Neuronal stem cell (in vitro differentiated cells): Measurements from ENCODE around the gene COLEC12.

Source experiments
- DNase-seq: peaks from one replicate; pipeline ENCODE4 v3.0.0-alpha.2; 2013; ENCODE audit warnings: low spot score
- H2AFZ ChIP-seq: one replicate; pipeline ENCODE4 v1.6.1; 2013; ENCODE audit warnings: mild to moderate bottlenecking, low read length, inconsistent platforms
- H2AK5ac ChIP-seq: 2 replicates; pipeline ENCODE4 v1.6.1; 2013; ENCODE audit warnings: low read depth, mild to moderate bottlenecking, inconsistent platforms, low read length, moderate library complexity, mixed read lengths
- H2BK120ac ChIP-seq: 2 replicates; pipeline ENCODE4 v1.6.1; 2013; ENCODE audit warnings: low read depth, mild to moderate bottlenecking, inconsistent platforms, low read length, moderate library complexity, mixed read lengths
- H2BK12ac ChIP-seq: one replicate; pipeline ENCODE4 v1.6.1; 2013; ENCODE audit warnings: low read length, inconsistent platforms
- H2BK15ac ChIP-seq: 2 replicates; pipeline ENCODE4 v1.6.1; 2013; ENCODE audit warnings: mild to moderate bottlenecking, low read length, inconsistent platforms, mixed read lengths
- H2BK5ac ChIP-seq: one replicate; pipeline ENCODE4 v1.6.1; 2013; ENCODE audit warnings: inconsistent platforms, mild to moderate bottlenecking, low read length, moderate library complexity
- H3K14ac ChIP-seq: one replicate; pipeline ENCODE4 v1.6.1; 2013; ENCODE audit warnings: low read length, inconsistent platforms
- H3K18ac ChIP-seq: 2 replicates; pipeline ENCODE4 v1.6.1; 2013; ENCODE audit warnings: low read length, inconsistent platforms
- H3K23ac ChIP-seq: 2 replicates; pipeline ENCODE4 v1.6.1; 2013; ENCODE audit warnings: low read depth, mild to moderate bottlenecking, mixed read lengths, low read length, inconsistent platforms; ENCODE audit not compliant: poor library complexity
- H3K27ac ChIP-seq: replicated peaks from 3 replicates; pipeline ENCODE4 v1.5.1; 2013; ENCODE audit warnings: low read length, inconsistent platforms
- H3K27me3 ChIP-seq, 3 experiments: 2 replicates each; pipeline ENCODE4 v1.6.1; 2013; ENCODE audit warnings: low read length in 3 of 3, mild to moderate bottlenecking in 2 of 3, inconsistent platforms in 1 of 3, low read depth in 1 of 3, mixed read lengths in 1 of 3, moderate library complexity in 1 of 3; ENCODE audit not compliant: control insufficient read depth in 3 of 3, insufficient read depth in 3 of 3
- H3K36me3 ChIP-seq, 2 donors: replicated peaks in 1 of 2; 2 replicates each; pipeline ENCODE4 v1.6.1; 2013; ENCODE audit warnings: low read length in 2 of 2; ENCODE audit not compliant: control insufficient read depth in 2 of 2, insufficient read depth in 2 of 2
- H3K4ac ChIP-seq: 2 replicates; pipeline ENCODE4 v1.6.1; 2013; ENCODE audit warnings: inconsistent platforms, mild to moderate bottlenecking, low read length, moderate library complexity
- H3K4me1 ChIP-seq, 2 donors: 1 replicate in 1 of 2; 2 replicates in 1 of 2; pipeline ENCODE4 v1.6.1; 2013; ENCODE audit warnings: low read length in 2 of 2, low read depth in 1 of 2; ENCODE audit not compliant: control insufficient read depth in 2 of 2, insufficient read depth in 1 of 2
- H3K4me2 ChIP-seq: one replicate; pipeline ENCODE4 v1.6.1; 2013; ENCODE audit warnings: mild to moderate bottlenecking, low read length, inconsistent platforms; ENCODE audit not compliant: insufficient read depth, poor library complexity, severe bottlenecking
- H3K4me3 ChIP-seq, 2 donors: 2 replicates each; pipeline ENCODE4 v1.5.1; 2013; ENCODE audit warnings: low read length in 2 of 2, mild to moderate bottlenecking in 2 of 2, inconsistent platforms in 1 of 2, moderate library complexity in 1 of 2
- H3K79me1 ChIP-seq: one replicate; pipeline ENCODE4 v1.6.1; 2013; ENCODE audit warnings: low read depth, mild to moderate bottlenecking, inconsistent platforms, low read length, moderate library complexity
- H3K9ac ChIP-seq: one replicate; pipeline ENCODE4 v1.6.1; 2013; ENCODE audit warnings: mild to moderate bottlenecking, low read depth, low read length, inconsistent platforms; ENCODE audit not compliant: poor library complexity
- H3K9me3 ChIP-seq, 2 donors: replicated peaks in 1 of 2; 2 replicates each; pipeline versions ENCODE3 to v1.6.1; 2013; ENCODE audit warnings: low read length in 2 of 2, mild to moderate bottlenecking in 2 of 2, inconsistent platforms in 1 of 2, low read depth in 1 of 2, mixed read lengths in 1 of 2, moderate library complexity in 1 of 2; ENCODE audit not compliant: control insufficient read depth in 2 of 2, insufficient read depth in 1 of 2
- H4K8ac ChIP-seq: one replicate; pipeline ENCODE4 v1.6.1; 2013; ENCODE audit warnings: low read depth, mild to moderate bottlenecking, inconsistent platforms, low read length, moderate library complexity
- H4K91ac ChIP-seq: one replicate; pipeline ENCODE4 v1.6.1; 2013; ENCODE audit warnings: low read length, low read depth, mild to moderate bottlenecking, inconsistent platforms; ENCODE audit not compliant: poor library complexity
- WGBS, 2 donors: extraction: QIAGEN DNeasy Blood & Tissue Kit; methylation state at CpG; one replicate each; pipeline ENCODE4 v1.1.7; 2013; ENCODE audit warnings: missing lambda C conversion rate in 2 of 2, mixed read lengths in 1 of 2; ENCODE audit not compliant: insufficient read length in 2 of 2, insufficient replicate concordance in 1 of 2; ENCODE audit errors: extremely low coverage in 2 of 2; 5-methylcytosine and 5-hydroxymethylcytosine counted together

The COLEC12 gene

GRCh38 chr18:518081-518480 lies 17.6 kb upstream of the COLEC12 start:
- no peak overlapping the region for H3K9ac ChIP-seq
- H3K27me3 ChIP-seq, result no peaks in the 10 kb centered on the region
- no CpG with 5 or more reads among the region's 3 CpGs for WGBS, 2 donors
- no peak overlapping the region for H3K27ac ChIP-seq
- no peak overlapping the region for H2BK120ac ChIP-seq
- H3K4me1 ChIP-seq, result peaks cover 0 to 2% of the 10 kb centered on the region in 2 donors
- H3K79me1 ChIP-seq, result no peaks in the 10 kb centered on the region
- H4K8ac ChIP-seq, result no peak overlapping the region
- no peak overlapping the region for H3K4ac ChIP-seq
- no peak for DNase-seq
- H3K4me3 ChIP-seq, result no peak overlapping the region
- H3K4me2 ChIP-seq, result no peak overlapping the region
- H3K18ac ChIP-seq, result no peak overlapping the region
- H3K9me3 ChIP-seq, result peaks cover 0 to 2% of the 10 kb centered on the region in 2 donors
- no peaks in the 10 kb centered on the region for H3K36me3 ChIP-seq
- H2BK15ac ChIP-seq, result no peak overlapping the region
- H3K14ac ChIP-seq, result no peak overlapping the region
- H2BK12ac ChIP-seq, result no peak overlapping the region
- no peak overlapping the region for H4K91ac ChIP-seq
- H3K23ac ChIP-seq, result no peak overlapping the region
- H2BK5ac ChIP-seq, result no peak overlapping the region
- H2AK5ac ChIP-seq, result no peak overlapping the region
- no peak overlapping the region for H2AFZ ChIP-seq

GRCh38 chr18:515838-516237 lies 15.3 kb upstream of the COLEC12 start:
- no peak overlapping the region for H3K23ac ChIP-seq
- no peak overlapping the region for H3K4me2 ChIP-seq
- no peak overlapping the region for H2BK120ac ChIP-seq
- no peaks in the 10 kb centered on the region for H3K79me1 ChIP-seq
- no peak overlapping the region for H3K18ac ChIP-seq
- no CpG with 5 or more reads among the region's 4 CpGs for WGBS, 2 donors
- no peaks in the 10 kb centered on the region for H3K36me3 ChIP-seq
- no peak overlapping the region for H3K4me3 ChIP-seq
- H3K4ac ChIP-seq, result no peak overlapping the region
- H4K91ac ChIP-seq, result no peak overlapping the region
- DNase-seq, result no peak
- H2BK12ac ChIP-seq, result no peak overlapping the region
- H3K4me1 ChIP-seq, result peaks cover 0 to 2% of the 10 kb centered on the region in 2 donors
- H2BK15ac ChIP-seq, result no peak overlapping the region
- H3K9ac ChIP-seq, result no peak overlapping the region
- H2AFZ ChIP-seq, result no peak overlapping the region
- no peak overlapping the region for H3K14ac ChIP-seq
- H3K9me3 ChIP-seq, result peaks cover 0 to 2% of the 10 kb centered on the region in 2 donors
- H4K8ac ChIP-seq, result no peak overlapping the region
- no peak overlapping the region for H3K27ac ChIP-seq
- no peaks in the 10 kb centered on the region for H3K27me3 ChIP-seq
- H2AK5ac ChIP-seq, result no peak overlapping the region
- H2BK5ac ChIP-seq, result no peak overlapping the region

- no peak overlapping the region for H3K4me2 ChIP-seq
- H2BK12ac ChIP-seq, result no peak overlapping the region
- peak overlapping the region; percentile 71 for H3K14ac ChIP-seq
- H3K9ac ChIP-seq, result no peak overlapping the region
- no CpG with 5 or more reads among the region's 44 CpGs for WGBS, 2 donors
- peaks cover 0 to 2% of the 10 kb centered on the region in 2 donors for H3K4me1 ChIP-seq
- H2BK5ac ChIP-seq, result no peak overlapping the region
- DNase-seq, result no peak
- no peaks in the 10 kb centered on the region for H3K27me3 ChIP-seq
- no peak overlapping the region for H3K4me3 ChIP-seq
- H3K9me3 ChIP-seq, result peaks cover 0 to 2% of the 10 kb centered on the region in 2 donors
- no peaks in the 10 kb centered on the region for H3K79me1 ChIP-seq
- no peak overlapping the region for H2BK120ac ChIP-seq
- no peak overlapping the region for H3K18ac ChIP-seq
- H3K27ac ChIP-seq, result no peak overlapping the region
- no peak overlapping the region for H2AFZ ChIP-seq
- H3K4ac ChIP-seq, result no peak overlapping the region
- H3K23ac ChIP-seq, result no peak overlapping the region
- H2BK15ac ChIP-seq, result no peak overlapping the region
- no peak overlapping the region for H4K8ac ChIP-seq
- H3K36me3 ChIP-seq, result no peaks in the 10 kb centered on the region
- H4K91ac ChIP-seq, result no peak overlapping the region
- no peak overlapping the region for H2AK5ac ChIP-seq
Measured at GRCh38 chr18:515156-515815, 14.8 kb upstream of the COLEC12 start.

GRCh38 chr18:513826-514530 lies 13.5 kb upstream of the COLEC12 start:
- no peaks in the 10 kb centered on the region for H3K36me3 ChIP-seq
- H3K9me3 ChIP-seq, result peaks cover 0 to 2% of the 10 kb centered on the region in 2 donors
- WGBS, 2 donors, result no CpG with 5 or more reads among the region's 36 CpGs
- no peak overlapping the region for H2BK5ac ChIP-seq
- no peak overlapping the region for H3K18ac ChIP-seq
- peaks cover 0 to 2% of the 10 kb centered on the region in 2 donors for H3K4me1 ChIP-seq
- no peak overlapping the region for H2AFZ ChIP-seq
- H3K14ac ChIP-seq, result no peak overlapping the region
- H3K4ac ChIP-seq, result no peak overlapping the region
- no peak overlapping the region for H4K91ac ChIP-seq
- no peak overlapping the region for H4K8ac ChIP-seq
- no peak overlapping the region for H2BK120ac ChIP-seq
- H2AK5ac ChIP-seq, result no peak overlapping the region
- no peak overlapping the region for H3K23ac ChIP-seq
- no peak overlapping the region for H3K9ac ChIP-seq
- H3K27ac ChIP-seq, result no peak overlapping the region
- no peak overlapping the region for H3K4me3 ChIP-seq
- no peak for DNase-seq
- no peak overlapping the region for H3K4me2 ChIP-seq
- no peaks in the 10 kb centered on the region for H3K27me3 ChIP-seq
- no peak overlapping the region for H2BK15ac ChIP-seq
- H2BK12ac ChIP-seq, result no peak overlapping the region
- no peaks in the 10 kb centered on the region for H3K79me1 ChIP-seq
